Esophagus mucosa (tissue), 1 donor: ENCODE results near the gene POLD2. TPM values are rescaled to one million over a fixed set of nuclear protein-coding genes. Genes with fewer than 3 reads are reported as not detected.

Experiments used
- ATAC-seq: fragments of 200-7000 bp; cut with Tn5 transposase; one replicate; pipeline ENCODE4 v1.9.1; 2020
- total RNA-seq: library from RNA; stranded (reverse); gene quantifications from one replicate; pipeline ENCODE4 v1.2.4, GENCODE V29; 2023
- donor health status: DM: yes; HTN: yes; CAD: no.

The POLD2 gene
- total RNA-seq, 1 donor from 2014 or later, result 104 TPM

GRCh38 chr7:44152971-44153947 is 29.9 kb upstream of the POLD2 start:
- no peak for ATAC-seq

- ATAC-seq, result no peak
Measured at GRCh38 chr7:44151956-44152355, 28.6 kb upstream of the POLD2 start.

GRCh38 chr7:44150966-44151941 is 27.9 kb upstream of the POLD2 start:
- no peak for ATAC-seq

- ATAC-seq, result peak; percentile 81
Measured at GRCh38 chr7:44150466-44150832, 27.1 kb upstream of the POLD2 start.

GRCh38 chr7:44149571-44150465 is 26.5 kb upstream of the POLD2 start:
- no peak for ATAC-seq

GRCh38 chr7:44148961-44149536 is 25.7 kb upstream of the POLD2 start:
- no peak for ATAC-seq

GRCh38 chr7:44148166-44148565 is 24.8 kb upstream of the POLD2 start:
- no peak for ATAC-seq

- ATAC-seq, result no peak
Measured at GRCh38 chr7:44147026-44147991, 24.0 kb upstream of the POLD2 start.

- ATAC-seq, result peak; percentile 72
Measured at GRCh38 chr7:44145969-44146911, 22.9 kb upstream of the POLD2 start.

GRCh38 chr7:44145479-44145968 is 22.2 kb upstream of the POLD2 start:
- no peak for ATAC-seq

- ATAC-seq, result no peak
Measured at GRCh38 chr7:44144968-44145478, 21.7 kb upstream of the POLD2 start.

- ATAC-seq, result no peak
Measured at GRCh38 chr7:44144426-44144967, 21.1 kb upstream of the POLD2 start.

GRCh38 chr7:44143646-44144250 is 20.4 kb upstream of the POLD2 start:
- no peak for ATAC-seq

GRCh38 chr7:44142028-44142427 is 18.7 kb upstream of the POLD2 start:
- no peak for ATAC-seq

- ATAC-seq, result no peak
Measured at GRCh38 chr7:44141221-44141850, 18.0 kb upstream of the POLD2 start, which contains the start of gene MYL7. Gene MYL7 (minus strand): TSS chr7:44141332. CDS start chr7:44141305, 27 bp downstream.

- ATAC-seq, result no peak
Measured at GRCh38 chr7:44140341-44140740, 17.0 kb upstream of the POLD2 start.

- no peak for ATAC-seq
Measured at GRCh38 chr7:44139311-44140010, 16.1 kb upstream of the POLD2 start.
